A549 (cell line): ENCODE data around the gene SPECC1. TPM values are rescaled to one million over a fixed set of nuclear protein-coding genes. Genes with fewer than 3 reads are reported as not detected.

ENCODE experiments used
- ATAC-seq, 2 experiments: fragments of 200-7000 bp in 1 of 2; fragments of >200 bp in 1 of 2; cut with Nextera tagmentation in 1 of 2; cut with Tn5 transposase in 1 of 2; 3 replicates each; pipeline versions ENCODE4 v1.8.0 to v1.9.1; 2018 to 2020; ENCODE audit warnings: mild to moderate bottlenecking in 1 of 2, moderate library complexity in 1 of 2
- CTCF ChIA-PET: fragments of 300-600 bp; sonication (Branson Sonifier 250); formaldehyde crosslinking; extraction: SDS; loops from one replicate; lab custom pipeline; 2021; ENCODE audit warnings: antibody characterized with exemption, inconsistent platforms; lab: Yijun Ruan, JAX
- POLR2A ChIA-PET: fragments of 350-600 bp; formaldehyde crosslinking; extraction: SDS; loops from one replicate; lab custom pipeline; 2021; ENCODE audit warnings: antibody characterized with exemption, inconsistent platforms; lab: Yijun Ruan, JAX
- DNase-seq, 2 experiments: peaks; one replicate each; pipeline versions ENCODE4 v3.0.0 to v3.0.0-alpha.2; 2011 to 2016; ENCODE audit warnings: low read depth in 1 of 2, low spot score in 1 of 2
- FAIRE-seq: peaks from 2 replicates; lab custom pipeline; 2011; peaks lifted over from hg19 to GRCh38; lab: Jason Lieb, UNC
- H3K27ac ChIP-seq, 2 experiments: fragments of >200 bp; sonication (Bioruptor Twin); formaldehyde crosslinking; 3 replicates each; pipeline ENCODE4 v1.5.1; 2016 to 2017
- H3K4me1 ChIP-seq: fragments of >200 bp; sonication (Bioruptor Twin); formaldehyde crosslinking; 3 replicates; pipeline ENCODE4 v1.6.1; 2016
- H3K4me2 ChIP-seq: fragments of >200 bp; sonication (Bioruptor Twin); formaldehyde crosslinking; 3 replicates; pipeline ENCODE4 v1.6.1; 2016
- H3K4me3 ChIP-seq: fragments of >200 bp; sonication (Bioruptor Twin); formaldehyde crosslinking; 3 replicates; pipeline ENCODE4 v1.5.1; 2016
- H3K9me3 ChIP-seq: fragments of >200 bp; sonication (Bioruptor Twin); formaldehyde crosslinking; 3 replicates; pipeline ENCODE4 v1.6.1; 2016
- BHLHE40 ChIP-seq: IDR thresholded peaks from 2 replicates; pipeline ENCODE4 v1.6.1; 2012; ENCODE audit warnings: low read depth, low read length, inconsistent platforms
- CBX2 ChIP-seq: fragments of 200-600 bp; sonication (generic); IDR thresholded peaks from 2 replicates; pipeline ENCODE4 v1.6.1; 2016; ENCODE audit warnings: low read depth, mild to moderate bottlenecking, borderline replicate concordance
- CBX8 ChIP-seq: fragments of 200-600 bp; sonication (generic); IDR thresholded peaks from 2 replicates; pipeline ENCODE4 v1.6.1; 2016
- EHF ChIP-seq: fragments of 250-450 bp; sonication (Bioruptor Pico); IDR thresholded peaks from 2 replicates; pipeline ENCODE4 v1.5.0; 2020; ENCODE audit warnings: mild to moderate bottlenecking
- EHMT2 ChIP-seq: fragments of 200-600 bp; sonication (generic); IDR thresholded peaks from 2 replicates; pipeline ENCODE4 v1.6.1; 2016; ENCODE audit warnings: antibody characterized with exemption, low read depth, mild to moderate bottlenecking, moderate library complexity
- EP300 ChIP-seq, 2 experiments: fragments of >200 bp; sonication (Bioruptor Twin); formaldehyde crosslinking; IDR thresholded peaks; 2 replicates in 1 of 2; 3 replicates in 1 of 2; pipeline ENCODE4 v1.6.1; 2016 to 2017
- ESRRA ChIP-seq: fragments of 150-350 bp; IDR thresholded peaks from 2 replicates; pipeline ENCODE4 v1.6.1; 2014; ENCODE audit warnings: mild to moderate bottlenecking, low read length, borderline replicate concordance
- HEYL ChIP-seq: fragments of 250-450 bp; sonication (Bioruptor Pico); IDR thresholded peaks from 2 replicates; pipeline ENCODE4 v1.8.0; 2021; ENCODE audit warnings: mild to moderate bottlenecking, moderate library complexity
- KDM1A ChIP-seq: fragments of 200-600 bp; sonication (generic); IDR thresholded peaks from 2 replicates; pipeline ENCODE4 v1.6.1; 2016; ENCODE audit warnings: low read depth, mild to moderate bottlenecking
- NR3C1 ChIP-seq: fragments of >200 bp; sonication (Bioruptor Twin); formaldehyde crosslinking; IDR thresholded peaks from 3 replicates; pipeline ENCODE4 v1.6.1; 2017
- PHF8 ChIP-seq: fragments of 200-600 bp; sonication (generic); IDR thresholded peaks from 2 replicates; pipeline ENCODE4 v1.6.1; 2016; ENCODE audit warnings: low read depth, mild to moderate bottlenecking, antibody characterized with exemption, moderate library complexity, borderline replicate concordance
- POLR2AphosphoS2 ChIP-seq: conservative IDR thresholded peaks from 2 replicates; pipeline ENCODE4 v1.6.1; 2012; ENCODE audit warnings: low read length, improper control_type of control experiment, inconsistent platforms
- RFX5 ChIP-seq: fragments of 450-650 bp; IDR thresholded peaks from 2 replicates; pipeline ENCODE4 v1.7.1; 2014; ENCODE audit warnings: antibody characterized with exemption, mild to moderate bottlenecking, moderate library complexity
- RNF2 ChIP-seq: fragments of 200-600 bp; sonication (generic); IDR thresholded peaks from 2 replicates; pipeline ENCODE4 v1.6.1; 2016; ENCODE audit warnings: low read depth, mild to moderate bottlenecking, antibody characterized with exemption, moderate library complexity, borderline replicate concordance
- SMC3 ChIP-seq: fragments of >200 bp; sonication (Bioruptor Twin); formaldehyde crosslinking; IDR thresholded peaks from 3 replicates; pipeline ENCODE4 v1.6.1; 2018; ENCODE audit warnings: inconsistent platforms
- SREBF2 ChIP-seq: fragments of 450-650 bp; IDR thresholded peaks from 2 replicates; pipeline ENCODE4 v1.6.1; 2014; ENCODE audit warnings: mild to moderate bottlenecking, moderate library complexity
- TFCP2L1 ChIP-seq: fragments of 250-450 bp; sonication (Bioruptor Pico); IDR thresholded peaks from 2 replicates; pipeline ENCODE4 v1.5.0; 2021; ENCODE audit warnings: mild to moderate bottlenecking
- TP53 ChIP-seq: fragments of 250-450 bp; sonication (Bioruptor Pico); IDR thresholded peaks from 2 replicates; pipeline ENCODE4 v1.5.0; 2021; ENCODE audit warnings: mild to moderate bottlenecking, moderate library complexity
- ZSCAN20 ChIP-seq: fragments of 250-450 bp; sonication (Bioruptor Pico); IDR thresholded peaks from 2 replicates; pipeline ENCODE4 v1.8.0; 2022; ENCODE audit warnings: mild to moderate bottlenecking, moderate library complexity
- WGBS: methylation state at CpG from one replicate; pipeline ENCODE4 v1.1.6; 2017; ENCODE audit errors: missing lambda C conversion rate; 5-methylcytosine and 5-hydroxymethylcytosine counted together
- polyA plus RNA-seq, 4 experiments: library from polyadenylated mRNA; depleted of rRNA in 3 of 4; stranded (reverse); fragments of >200 nt; fragmentation: RNase III in 1 of 4; extraction: RNeasy Plus Mini Kit Qiagen cat#74134 plus additional on column Dnase treatment in 1 of 4; gene quantifications; 2 replicates in 3 of 4; 3 replicates in 1 of 4; pipeline ENCODE4 v1.2.3, GENCODE V29; 2011 to 2017
- TF ChIP-seq, protein P1 (sequence below): IDR thresholded peaks from 2 replicates; pipeline ENCODE4 v1.6.1; 2012
- TF ChIP-seq, protein P2 (sequence below): fragments of >200 bp; sonication (Bioruptor Twin); formaldehyde crosslinking; IDR thresholded peaks from 3 replicates; pipeline ENCODE4 v1.6.1; 2016
- TF ChIP-seq, protein P3 (sequence below): fragments of 250-450 bp; sonication (Bioruptor Pico); IDR thresholded peaks from 2 replicates; pipeline ENCODE4 v1.5.0; 2020; ENCODE audit warnings: low read depth, mild to moderate bottlenecking, moderate library complexity
- TF ChIP-seq, protein P4 (sequence below): fragments of 450-650 bp; IDR thresholded peaks from 2 replicates; pipeline ENCODE4 v1.6.1; 2014; ENCODE audit warnings: antibody characterized with exemption

Gene SPECC1
- polyA plus RNA-seq, 2 of the 4 experiments (the other 2 are of a cell fraction) = 45.1 to 66.2 TPM

DNA sequence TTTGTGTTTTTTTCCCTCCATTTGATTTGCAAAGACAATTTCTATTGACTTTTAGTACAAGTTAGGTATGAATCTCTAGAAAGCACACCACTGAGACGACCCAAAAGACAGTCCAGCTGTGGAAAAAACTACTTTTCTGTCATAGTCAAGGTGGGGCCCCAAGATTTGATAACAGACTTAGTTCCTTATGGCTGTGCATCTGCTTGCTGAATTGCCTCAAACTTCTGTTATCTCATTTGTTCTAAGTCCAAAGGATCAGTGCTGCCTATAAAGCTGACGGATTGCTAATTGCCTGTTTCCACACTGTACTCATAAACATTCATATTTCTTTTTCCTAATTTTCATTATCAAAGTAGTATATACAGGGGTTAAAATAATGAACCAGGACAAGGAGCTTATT, 180.8 kb downstream of the SPECC1 start:
- no peak overlapping the region for H3K4me3 ChIP-seq
- TF ChIP-seq EHF (no peak), POLR2AphosphoS2 (no peak), SREBF2 (no peak), NR3C1 (no peak), RFX5 (no peak), EHMT2 (no peak), TFCP2L1 (CRISPR knock-in tag) (no peak), HEYL (CRISPR knock-in tag) (no peak), ESRRA (no peak)
- TF ChIP-seq, protein P1, sequence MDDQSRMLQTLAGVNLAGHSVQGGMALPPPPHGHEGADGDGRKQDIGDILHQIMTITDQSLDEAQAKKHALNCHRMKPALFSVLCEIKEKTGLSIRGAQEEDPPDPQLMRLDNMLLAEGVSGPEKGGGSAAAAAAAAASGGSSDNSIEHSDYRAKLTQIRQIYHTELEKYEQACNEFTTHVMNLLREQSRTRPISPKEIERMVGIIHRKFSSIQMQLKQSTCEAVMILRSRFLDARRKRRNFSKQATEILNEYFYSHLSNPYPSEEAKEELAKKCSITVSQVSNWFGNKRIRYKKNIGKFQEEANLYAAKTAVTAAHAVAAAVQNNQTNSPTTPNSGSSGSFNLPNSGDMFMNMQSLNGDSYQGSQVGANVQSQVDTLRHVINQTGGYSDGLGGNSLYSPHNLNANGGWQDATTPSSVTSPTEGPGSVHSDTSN = no peak
- TF ChIP-seq, protein P2, sequence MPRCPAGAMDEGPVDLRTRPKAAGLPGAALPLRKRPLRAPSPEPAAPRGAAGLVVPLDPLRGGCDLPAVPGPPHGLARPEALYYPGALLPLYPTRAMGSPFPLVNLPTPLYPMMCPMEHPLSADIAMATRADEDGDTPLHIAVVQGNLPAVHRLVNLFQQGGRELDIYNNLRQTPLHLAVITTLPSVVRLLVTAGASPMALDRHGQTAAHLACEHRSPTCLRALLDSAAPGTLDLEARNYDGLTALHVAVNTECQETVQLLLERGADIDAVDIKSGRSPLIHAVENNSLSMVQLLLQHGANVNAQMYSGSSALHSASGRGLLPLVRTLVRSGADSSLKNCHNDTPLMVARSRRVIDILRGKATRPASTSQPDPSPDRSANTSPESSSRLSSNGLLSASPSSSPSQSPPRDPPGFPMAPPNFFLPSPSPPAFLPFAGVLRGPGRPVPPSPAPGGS = no peak
- TF ChIP-seq, all 56 proteins: peak for 0
- 92% methylated on average over 2 of the region's 2 CpGs for WGBS
- H3K4me1 ChIP-seq = peaks cover 46% of the 10 kb centered on the region
- CTCF ChIA-PET = interaction anchor here (1.1 to 1.9 kb wide), 6 partner anchors 12 to 68 kb away, joined by 3 to 7 read pairs (median 5); no protein-coding TSS in a partner anchor
- DNase-seq = no peak
- FAIRE-seq = no peak
- H3K27ac ChIP-seq = no peak overlapping the region
- H3K4me2 ChIP-seq = no peak overlapping the region; the same call in 2 of the 3 replicates
- POLR2A ChIA-PET = no interaction called here
- no peak for ATAC-seq
- no peaks in the 10 kb centered on the region for H3K9me3 ChIP-seq

DNA sequence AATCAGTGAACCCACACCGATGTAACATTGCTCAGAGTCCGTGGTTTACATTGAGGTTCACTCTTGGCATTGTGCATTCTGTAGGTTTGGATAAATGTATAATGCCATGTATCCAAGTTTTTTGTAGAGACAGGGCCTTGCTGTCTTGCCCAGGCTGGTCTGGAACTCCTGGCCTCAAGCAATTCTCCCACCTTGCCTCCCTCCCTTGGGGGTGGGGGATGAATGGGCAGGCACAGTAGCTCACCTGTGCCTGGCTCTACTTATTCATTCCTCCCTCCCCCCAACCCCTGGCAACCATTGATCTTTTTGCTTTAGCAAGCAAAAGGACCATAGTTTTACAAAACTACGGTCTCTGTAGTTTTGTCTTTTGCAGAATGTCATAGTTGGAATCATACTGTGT, 181.4 kb downstream of the SPECC1 start:
- TF ChIP-seq CBX2 (no peak), TP53 (CRISPR knock-in tag) (no peak), CBX8 (no peak), KDM1A (no peak), EHF (no peak), POLR2AphosphoS2 (no peak), ZSCAN20 (CRISPR knock-in tag) (no peak), RNF2 (no peak), RFX5 (no peak), SMC3 (no peak), BHLHE40 (no peak), PHF8 (no peak), EP300 (IDR thresholded peaks at IDR 0.05) (no peak)
- TF ChIP-seq, protein P3, sequence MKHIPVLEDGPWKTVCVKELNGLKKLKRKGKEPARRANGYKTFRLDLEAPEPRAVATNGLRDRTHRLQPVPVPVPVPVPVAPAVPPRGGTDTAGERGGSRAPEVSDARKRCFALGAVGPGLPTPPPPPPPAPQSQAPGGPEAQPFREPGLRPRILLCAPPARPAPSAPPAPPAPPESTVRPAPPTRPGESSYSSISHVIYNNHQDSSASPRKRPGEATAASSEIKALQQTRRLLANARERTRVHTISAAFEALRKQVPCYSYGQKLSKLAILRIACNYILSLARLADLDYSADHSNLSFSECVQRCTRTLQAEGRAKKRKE (CRISPR knock-in tag) = no peak
- TF ChIP-seq, protein P4, sequence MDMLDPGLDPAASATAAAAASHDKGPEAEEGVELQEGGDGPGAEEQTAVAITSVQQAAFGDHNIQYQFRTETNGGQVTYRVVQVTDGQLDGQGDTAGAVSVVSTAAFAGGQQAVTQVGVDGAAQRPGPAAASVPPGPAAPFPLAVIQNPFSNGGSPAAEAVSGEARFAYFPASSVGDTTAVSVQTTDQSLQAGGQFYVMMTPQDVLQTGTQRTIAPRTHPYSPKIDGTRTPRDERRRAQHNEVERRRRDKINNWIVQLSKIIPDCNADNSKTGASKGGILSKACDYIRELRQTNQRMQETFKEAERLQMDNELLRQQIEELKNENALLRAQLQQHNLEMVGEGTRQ = no peak
- TF ChIP-seq, protein P2 = no peak
- 90% methylated on average over 3 of the region's 3 CpGs for WGBS
- H3K4me1 ChIP-seq = peaks cover 43% of the 10 kb centered on the region
- H3K9me3 ChIP-seq = 0 out of 3 replicates have a peak, but pooled peaks cover 3% of the 10 kb centered on the region
- DNase-seq (no peak), FAIRE-seq (peak; percentile 46), ATAC-seq (no peak)
- H3K27ac ChIP-seq = peak overlapping the region in 1 of 2 experiments; percentile 18; a peak in 2 of 6 replicates
- CTCF ChIA-PET = interaction anchor here (0.6 to 1.9 kb wide), 6 partner anchors 11 to 863 kb away, joined by 3 to 7 read pairs (median 4); no protein-coding TSS in a partner anchor
- POLR2A ChIA-PET = interaction anchor here (0.6 to 0.7 kb wide), 2 partner anchors 13 to 33 kb away, joined by 4 read pairs; no protein-coding TSS in a partner anchor
- H3K4me2 ChIP-seq = peak overlapping the region; percentile 37
- H3K4me3 ChIP-seq = no peak overlapping the region
